Activated naive CD4-positive, alpha-beta T cell treated with anti-CD3 and anti-CD28 coated beads, Interleukin-2, amount 50 U/mL, for 16 hours (primary cell): Measurements from ENCODE around the gene CLDN3.
"Not testable (repeated sequence)": the region's sequence is repeated elsewhere in the genome, so short reads cannot be mapped to it uniquely, and the experiment has no call there.

Source experiments
- DNase-seq: peaks from one replicate; pipeline ENCODE4 v3.0.0-alpha.2; 2020

The CLDN3 gene

DNA sequence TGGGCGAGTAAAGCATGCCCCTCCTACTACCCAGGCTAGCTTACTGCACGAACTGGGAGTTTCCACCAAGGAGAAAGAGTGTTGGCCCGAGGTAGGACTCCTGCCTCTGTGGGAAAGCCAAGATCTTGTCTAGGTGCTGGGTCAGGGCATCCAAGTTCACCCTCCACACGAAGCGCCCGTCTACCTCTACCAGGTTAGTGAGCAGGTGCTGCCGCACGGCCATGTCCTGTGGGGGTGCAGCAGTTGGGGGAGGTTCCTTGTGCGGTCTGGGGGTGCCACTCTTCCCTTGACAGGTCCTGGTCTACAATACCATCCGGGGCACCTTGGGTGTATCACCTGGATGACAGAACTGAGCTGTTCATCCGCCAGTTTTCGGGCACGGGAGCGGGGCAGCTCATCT is 33.2 kb downstream of the CLDN3 start:
- no peak for DNase-seq

DNA sequence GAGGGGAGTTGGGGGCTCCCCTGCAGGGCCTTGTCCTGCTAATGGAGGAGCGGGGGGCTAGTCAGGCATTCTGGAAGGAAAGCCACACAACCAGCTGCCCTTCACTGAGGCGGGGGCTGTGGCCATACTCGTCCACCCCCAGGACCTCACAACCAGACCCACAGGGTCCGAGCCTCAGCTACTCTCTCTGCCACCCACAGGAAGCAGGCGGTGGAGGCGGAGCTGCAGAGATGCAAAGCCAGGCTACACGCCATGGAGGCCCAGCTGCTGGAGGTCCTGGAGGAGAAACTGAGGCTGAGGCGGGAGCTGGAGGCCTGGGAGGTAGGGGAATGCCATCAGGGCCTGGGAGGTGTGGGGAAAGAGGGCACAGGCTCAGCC is 34.6 kb downstream of the CLDN3 start:
- no peak for DNase-seq

- DNase-seq = peak; percentile 81
Measured at GRCh38 chr7:73734619-73735527, 35.2 kb downstream of the CLDN3 start.

DNA sequence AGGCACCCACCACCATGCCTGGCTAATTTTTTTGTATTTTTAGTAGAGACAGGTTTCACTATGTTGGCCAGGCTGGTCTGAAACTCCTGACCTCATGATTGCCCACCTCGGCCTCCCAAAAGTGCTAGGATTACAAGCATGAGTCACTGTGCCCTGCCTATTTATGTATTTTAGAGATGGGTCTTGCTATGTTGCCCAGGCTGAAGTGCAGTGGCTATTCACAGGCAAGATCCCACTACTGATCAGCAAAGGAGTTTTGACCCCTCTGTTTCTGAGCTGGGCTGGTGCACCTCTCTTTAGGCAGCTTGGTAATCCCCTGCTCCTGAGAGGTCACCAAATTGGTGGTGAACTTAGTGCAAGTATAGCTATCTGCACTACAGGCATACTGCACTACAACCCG is 37.7 kb downstream of the CLDN3 start:
- no peak for DNase-seq

DNA sequence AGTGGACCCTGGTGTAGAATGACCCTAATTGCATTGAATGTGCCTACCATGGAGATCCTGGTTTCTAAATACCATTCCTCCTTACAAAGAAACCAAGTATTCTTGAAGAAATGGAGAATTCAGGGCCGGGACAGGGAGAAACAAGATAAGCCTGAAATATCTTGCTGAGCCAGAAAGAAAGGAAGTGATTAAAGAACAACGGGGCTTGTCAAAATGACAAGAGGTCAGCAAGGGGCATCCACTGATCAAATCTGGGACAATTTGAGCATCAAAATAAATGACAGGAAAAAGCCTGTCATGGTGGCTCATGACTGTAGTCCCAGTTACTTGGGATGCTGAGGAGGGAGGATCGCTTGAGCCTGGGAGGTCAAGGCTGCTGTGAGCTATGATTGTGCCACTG is 39.6 kb downstream of the CLDN3 start:
- DNase-seq = no peak

DNA sequence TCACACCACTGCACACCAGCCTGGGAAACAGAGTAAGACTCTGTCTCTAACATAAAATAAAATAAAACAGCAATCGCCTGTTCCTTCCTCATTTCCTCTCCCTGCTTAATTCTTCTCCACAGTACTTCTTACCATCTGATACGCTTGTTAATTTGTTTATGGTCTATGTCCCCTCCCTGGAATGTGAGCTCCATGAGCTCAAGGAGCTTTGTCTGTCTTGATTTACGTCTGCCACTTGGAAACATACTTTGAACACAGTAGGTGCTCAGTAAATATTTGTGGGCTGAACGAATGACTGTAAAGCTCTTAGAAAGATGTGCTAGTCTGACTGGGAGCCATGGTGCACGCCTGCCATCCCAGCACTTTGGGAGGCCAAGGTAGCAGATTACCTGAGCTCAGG is 41.5 kb downstream of the CLDN3 start:
- no peak for DNase-seq

GRCh38 chr7:73727952-73728351 is 42.1 kb downstream of the CLDN3 start:
- DNase-seq = no peak

GRCh38 chr7:73726083-73726466 is 44.0 kb downstream of the CLDN3 start:
- DNase-seq = no peak

GRCh38 chr7:73723813-73724212 is 46.3 kb downstream of the CLDN3 start:
- DNase-seq = no peak

DNA sequence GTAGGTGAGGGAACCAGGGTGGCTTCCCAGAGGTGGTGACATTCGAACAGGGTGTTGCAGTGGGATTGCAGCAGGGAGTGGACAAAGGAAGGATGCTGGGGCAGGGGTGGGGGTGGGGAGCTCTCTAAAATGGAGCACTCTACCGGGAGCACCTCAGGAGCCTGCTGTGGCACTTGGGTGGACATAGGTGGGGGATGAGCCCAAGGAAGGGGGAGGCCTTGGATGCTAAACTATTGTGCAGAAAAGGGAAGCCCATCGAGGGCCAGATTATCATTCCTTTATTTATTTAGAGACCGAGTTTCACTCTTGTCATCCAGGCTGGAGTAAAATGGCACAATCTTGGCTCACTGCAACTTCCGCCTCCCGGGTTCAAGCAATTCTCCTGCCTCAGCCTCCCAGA is 47.3 kb downstream of the CLDN3 start:
- no peak for DNase-seq

DNA sequence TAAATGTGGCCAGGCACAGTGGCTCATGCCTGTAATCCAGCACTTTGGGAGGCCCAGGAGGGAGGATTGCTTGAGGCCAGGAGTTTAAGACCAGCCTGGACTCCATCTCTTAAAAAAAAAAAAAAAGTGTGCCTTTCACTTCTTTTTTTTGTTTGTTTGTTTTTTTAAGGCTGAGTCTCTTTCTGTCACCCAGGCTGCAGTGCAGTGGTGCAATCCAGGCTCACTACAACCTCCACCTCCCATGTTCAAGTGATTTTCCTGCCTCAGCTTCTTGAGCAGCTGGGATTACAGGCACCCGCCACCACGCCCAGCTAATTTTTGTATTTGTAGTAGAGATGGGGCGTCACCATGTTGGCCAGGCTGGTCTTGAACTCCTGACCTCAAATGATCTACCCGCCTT is 47.9 kb downstream of the CLDN3 start:
- DNase-seq = not testable (repeated sequence)

- no peak for DNase-seq
Measured at GRCh38 chr7:73721377-73721817, 48.7 kb downstream of the CLDN3 start.

GRCh38 chr7:73720443-73720842 is 49.6 kb downstream of the CLDN3 start:
- not testable (repeated sequence) for DNase-seq

DNA sequence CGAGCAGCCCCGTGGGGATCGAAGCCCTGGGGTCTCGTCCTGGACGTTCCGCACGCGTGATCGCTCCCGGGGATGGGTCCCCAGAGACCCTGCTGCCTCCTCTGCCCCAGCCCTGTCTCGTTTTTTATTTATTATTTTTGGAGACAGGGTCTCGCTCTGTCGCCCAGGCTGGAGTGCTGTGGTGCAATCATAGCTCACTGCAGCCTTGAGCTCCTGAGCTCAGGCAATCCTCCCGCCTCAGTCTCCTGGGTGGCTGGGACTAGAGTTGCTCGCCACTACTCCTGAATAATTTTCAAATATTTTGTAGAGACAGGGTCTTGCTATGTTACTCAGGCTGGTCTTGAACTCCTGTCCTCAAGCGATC is 50.3 kb downstream of the CLDN3 start:
- DNase-seq = no peak
